Activated CD4-positive, CD25-positive, alpha-beta regulatory T cell (primary cell): ENCODE results near the gene SKAP2.

ENCODE experiments used
- DNase-seq, 4 experiments: peaks; one replicate each; lab custom pipeline; 2025; lab: John Stamatoyannopoulos, UW

SKAP2 gene

GRCh38 chr7:26637610-26638009, 226.8 kb downstream of the SKAP2 start:
- no peak for DNase-seq

- DNase-seq = no peak
Observed at GRCh38 chr7:26636808-26637207, 227.6 kb downstream of the SKAP2 start.

GRCh38 chr7:26633557-26633956, 230.8 kb downstream of the SKAP2 start:
- DNase-seq = no peak

- no peak for DNase-seq
Observed at GRCh38 chr7:26631601-26632000, 232.8 kb downstream of the SKAP2 start.

GRCh38 chr7:26630941-26631580, 233.3 kb downstream of the SKAP2 start:
- DNase-seq = no peak

- no peak for DNase-seq
Observed at GRCh38 chr7:26630361-26630760, 234.0 kb downstream of the SKAP2 start.

GRCh38 chr7:26629696-26630095, 234.7 kb downstream of the SKAP2 start:
- no peak for DNase-seq

- DNase-seq = no peak
Observed at GRCh38 chr7:26627891-26628341, 236.5 kb downstream of the SKAP2 start.

- DNase-seq = no peak
Observed at GRCh38 chr7:26627221-26627620, 237.2 kb downstream of the SKAP2 start.

- DNase-seq = no peak
Observed at GRCh38 chr7:26626687-26627086, 237.7 kb downstream of the SKAP2 start.

- DNase-seq = no peak
Observed at GRCh38 chr7:26626156-26626555, 238.2 kb downstream of the SKAP2 start.

GRCh38 chr7:26625286-26625685, 239.1 kb downstream of the SKAP2 start:
- no peak for DNase-seq

- no peak for DNase-seq
Observed at GRCh38 chr7:26624839-26625238, 239.6 kb downstream of the SKAP2 start.

- DNase-seq = no peak
Observed at GRCh38 chr7:26624431-26624830, 240.0 kb downstream of the SKAP2 start.

- no peak for DNase-seq
Observed at GRCh38 chr7:26620352-26620751, 244.0 kb downstream of the SKAP2 start.

- no peak for DNase-seq
Observed at GRCh38 chr7:26619348-26619984, 244.9 kb downstream of the SKAP2 start.

- DNase-seq = no peak
Observed at GRCh38 chr7:26618898-26619297, 245.5 kb downstream of the SKAP2 start.

- DNase-seq = no peak
Observed at GRCh38 chr7:26618449-26618848, 245.9 kb downstream of the SKAP2 start.
